Transverse colon (tissue), 4 donors: ENCODE measurements around the gene ANXA6.

Source experiments
- EP300 ChIP-seq: sonication (generic); formaldehyde crosslinking; IDR thresholded peaks from one replicate; pipeline ENCODE4 v1.6.1; 2017; ENCODE audit warnings: antibody characterized with exemption, low read depth
- POLR2A ChIP-seq: fragments of 450-650 bp; IDR thresholded peaks from one replicate; pipeline ENCODE4 v1.6.1; 2016; ENCODE audit warnings: antibody characterized with exemption, mild to moderate bottlenecking, moderate library complexity
- POLR2AphosphoS5 ChIP-seq, 3 donors: sonication (generic); formaldehyde crosslinking; IDR thresholded peaks; one replicate each; pipeline ENCODE4 v1.6.1; 2016; ENCODE audit warnings: antibody characterized with exemption in 3 of 3
- TF ChIP-seq, protein P1 (sequence below), 5 experiments: fragments of 200-600 bp in 3 of 5; fragments of 450-650 bp in 2 of 5; sonication (generic) in 3 of 5; IDR thresholded peaks; 1 replicate in 2 of 5; 2 replicates in 3 of 5; pipeline ENCODE4 v1.5.1; 2016 to 2017; ENCODE audit warnings: antibody characterized with exemption in 5 of 5, inconsistent platforms in 3 of 5, mild to moderate bottlenecking in 2 of 5, moderate library complexity in 1 of 5

DNA sequence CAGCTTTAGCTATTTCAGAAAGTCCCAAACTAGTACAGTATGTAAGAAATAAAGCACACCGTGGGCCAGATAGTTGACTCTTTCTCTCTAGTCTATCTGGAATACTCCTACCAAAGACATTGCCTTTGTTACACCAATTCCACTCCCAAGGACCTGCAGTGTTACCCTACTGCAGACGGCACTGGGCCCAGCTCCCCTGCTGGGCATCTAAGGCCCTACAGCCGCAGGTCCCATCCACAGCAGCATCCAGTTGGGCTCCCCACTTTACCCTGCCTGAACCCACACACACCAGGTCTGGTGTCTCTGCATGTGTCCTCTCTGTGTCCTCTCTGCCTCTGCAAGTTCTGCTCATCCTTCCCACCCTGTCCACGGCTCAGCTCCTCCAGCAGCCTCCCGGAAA is 99.3 kb downstream of the ANXA6 start:
- TF ChIP-seq EP300 (no peak), POLR2A (no peak), POLR2AphosphoS5 (IDR thresholded peaks at IDR 0.05) (no peak)
- TF ChIP-seq, protein P1, sequence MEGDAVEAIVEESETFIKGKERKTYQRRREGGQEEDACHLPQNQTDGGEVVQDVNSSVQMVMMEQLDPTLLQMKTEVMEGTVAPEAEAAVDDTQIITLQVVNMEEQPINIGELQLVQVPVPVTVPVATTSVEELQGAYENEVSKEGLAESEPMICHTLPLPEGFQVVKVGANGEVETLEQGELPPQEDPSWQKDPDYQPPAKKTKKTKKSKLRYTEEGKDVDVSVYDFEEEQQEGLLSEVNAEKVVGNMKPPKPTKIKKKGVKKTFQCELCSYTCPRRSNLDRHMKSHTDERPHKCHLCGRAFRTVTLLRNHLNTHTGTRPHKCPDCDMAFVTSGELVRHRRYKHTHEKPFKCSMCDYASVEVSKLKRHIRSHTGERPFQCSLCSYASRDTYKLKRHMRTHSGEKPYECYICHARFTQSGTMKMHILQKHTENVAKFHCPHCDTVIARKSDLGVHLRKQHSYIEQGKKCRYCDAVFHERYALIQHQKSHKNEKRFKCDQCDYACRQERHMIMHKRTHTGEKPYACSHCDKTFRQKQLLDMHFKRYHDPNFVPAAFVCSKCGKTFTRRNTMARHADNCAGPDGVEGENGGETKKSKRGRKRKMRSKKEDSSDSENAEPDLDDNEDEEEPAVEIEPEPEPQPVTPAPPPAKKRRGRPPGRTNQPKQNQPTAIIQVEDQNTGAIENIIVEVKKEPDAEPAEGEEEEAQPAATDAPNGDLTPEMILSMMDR (IDR thresholded peaks at IDR 0.05): peak in 1 of 5 experiments; percentile 4
